B cell (primary cell): ENCODE measurements around the gene CCNI2. TPM values are rescaled to one million over a fixed set of nuclear protein-coding genes. Genes with fewer than 3 reads are reported as not detected.

Experiments used
- ATAC-seq: fragments of 200-7000 bp; cut with Tn5 transposase; one replicate; pipeline ENCODE4 v1.10.0; 2021; ENCODE audit warnings: low read depth, mild to moderate bottlenecking, moderate number of reproducible peaks, moderate library complexity
- CTCF ChIA-PET: fragments of 350-600 bp; sonication (Branson Sonifier 250); formaldehyde crosslinking; loops from one replicate; lab custom pipeline; 2021; ENCODE audit warnings: antibody characterized with exemption, inconsistent platforms; lab: Charles Lee
- POLR2A ChIA-PET: fragments of 350-600 bp; sonication (Branson Sonifier 250); formaldehyde crosslinking; loops from one replicate; lab custom pipeline; 2021; ENCODE audit warnings: antibody characterized with exemption; lab: Charles Lee
- DNase-seq: peaks from one replicate; pipeline ENCODE4 v3.0.0; 2013
- H2AFZ ChIP-seq: 2 replicates; pipeline ENCODE4 v1.6.1; 2012; ENCODE audit warnings: mild to moderate bottlenecking, low read depth, low read length; ENCODE audit not compliant: insufficient read depth, poor library complexity, severe bottlenecking
- H3K27ac ChIP-seq, 2 donors: 1 replicate in 1 of 2; 2 replicates in 1 of 2; pipeline ENCODE4 v1.5.1; 2012 to 2013; ENCODE audit warnings: low read length in 2 of 2, mild to moderate bottlenecking in 2 of 2, moderate library complexity in 1 of 2
- H3K27me3 ChIP-seq, 4 experiments: fragments of 200-600 bp in 1 of 4; sonication (generic) in 1 of 4; replicated peaks in 1 of 4; 1 replicate in 2 of 4; 2 replicates in 2 of 4; pipeline versions ENCODE4 v1.6.1 to v1.7.0; 2013 to 2016; ENCODE audit warnings: low read length in 3 of 4, mild to moderate bottlenecking in 2 of 4, mixed read lengths in 1 of 4, moderate library complexity in 1 of 4; ENCODE audit not compliant: insufficient read depth in 4 of 4, control insufficient read depth in 3 of 4; ENCODE audit errors: control extremely low read depth in 1 of 4
- H3K36me3 ChIP-seq, 2 experiments: replicated peaks in 1 of 2; 1 replicate in 1 of 2; 2 replicates in 1 of 2; pipeline versions ENCODE4 v1.6.1 to v1.7.1; 2013; ENCODE audit warnings: low read length in 1 of 2; ENCODE audit not compliant: insufficient read depth in 2 of 2, control insufficient read depth in 1 of 2; ENCODE audit errors: control extremely low read depth in 1 of 2, extremely low read depth in 1 of 2
- H3K4me1 ChIP-seq, 2 donors: fragments of 200-600 bp in 1 of 2; sonication (generic) in 1 of 2; 1 replicate in 1 of 2; 2 replicates in 1 of 2; pipeline versions ENCODE4 v1.5.1 to v1.6.1; 2013 to 2017; ENCODE audit warnings: low read length in 2 of 2; ENCODE audit not compliant: control insufficient read depth in 2 of 2, insufficient read depth in 2 of 2
- H3K4me2 ChIP-seq: replicated peaks from 2 replicates; pipeline ENCODE3; 2012; ENCODE audit warnings: mild to moderate bottlenecking, low read depth, low read length; ENCODE audit not compliant: poor library complexity, severe bottlenecking
- H3K4me3 ChIP-seq, 5 experiments: fragments of 200-600 bp in 1 of 5; sonication (generic) in 1 of 5; 1 replicate in 3 of 5; 2 replicates in 2 of 5; pipeline versions ENCODE4 v1.5.1 to v1.7.0; 2011 to 2016; ENCODE audit warnings: low read length in 4 of 5, mild to moderate bottlenecking in 4 of 5, low read depth in 2 of 5, control low read depth in 1 of 5, moderate library complexity in 1 of 5; ENCODE audit not compliant: insufficient read depth in 1 of 5; ENCODE audit errors: control extremely low read depth in 1 of 5, extremely low read depth in 1 of 5
- H3K79me2 ChIP-seq: fragments of 200-600 bp; sonication (generic); one replicate; pipeline ENCODE4 v1.6.0; 2016; ENCODE audit warnings: low read length; ENCODE audit not compliant: control insufficient read depth, insufficient read depth
- H3K9ac ChIP-seq: fragments of 200-600 bp; sonication (generic); 2 replicates; pipeline ENCODE4 v1.6.1; 2017; ENCODE audit warnings: mild to moderate bottlenecking, low read length, moderate library complexity
- H3K9me3 ChIP-seq, 3 donors: one replicate each; pipeline versions ENCODE4 v1.6.1 to v1.7.1; 2013; ENCODE audit warnings: low read length in 2 of 3; ENCODE audit not compliant: control insufficient read depth in 2 of 3, insufficient read depth in 1 of 3; ENCODE audit errors: control extremely low read depth in 1 of 3
- H4K20me1 ChIP-seq: 2 replicates; pipeline ENCODE4 v1.6.0; 2012; ENCODE audit warnings: mild to moderate bottlenecking, low read length; ENCODE audit not compliant: insufficient read depth, control insufficient read depth, poor library complexity, severe bottlenecking
- H3K27ac Mint-ChIP-seq: one replicate; pipeline ENCODE4 v1.8.0; 2021; ENCODE audit warnings: mixed read lengths
- H3K27me3 Mint-ChIP-seq: one replicate; pipeline ENCODE4 v1.8.0; 2021; ENCODE audit warnings: mixed read lengths
- H3K4me1 Mint-ChIP-seq: one replicate; pipeline ENCODE4 v1.8.0; 2021; ENCODE audit warnings: mixed read lengths
- H3K4me3 Mint-ChIP-seq: one replicate; pipeline ENCODE4 v1.8.0; 2021; ENCODE audit warnings: mixed read lengths
- H3K9me3 Mint-ChIP-seq: one replicate; pipeline ENCODE4 v1.8.0; 2022; ENCODE audit warnings: mixed read lengths; ENCODE audit not compliant: insufficient read depth
- CTCF ChIP-seq: fragments of 200-600 bp; IDR thresholded peaks from one replicate; pipeline ENCODE4 v1.8.0; 2022; ENCODE audit warnings: antibody characterized with exemption, mild to moderate bottlenecking
- EZH2 ChIP-seq: IDR thresholded peaks from 2 replicates; pipeline ENCODE4 v1.6.1; 2012; ENCODE audit warnings: borderline replicate concordance, low read depth, mild to moderate bottlenecking, moderate library complexity, low read length; ENCODE audit not compliant: insufficient read depth, poor library complexity, severe bottlenecking
- WGBS: methylation state at CpG from one replicate; pipeline ENCODE4 v1.1.5; 2013; ENCODE audit warnings: missing lambda C conversion rate; ENCODE audit not compliant: insufficient coverage; 5-methylcytosine and 5-hydroxymethylcytosine counted together
- intact Hi-C: fragments of 100-400 bp; cut with micrococcal nuclease; formaldehyde crosslinking; loops from one replicate; pipeline ENCODE4 v1.10.0; 2022
- polyA plus RNA-seq: library from polyadenylated mRNA; depleted of rRNA; stranded (reverse); fragments of >200 nt; gene quantifications from 2 replicates; pipeline ENCODE4 v1.2.3, GENCODE V29; 2012
- total RNA-seq, 2 donors: library from RNA; stranded (reverse); fragments of 120-200 nt in 1 of 2; gene quantifications; 1 replicate in 1 of 2; 2 replicates in 1 of 2; pipeline versions ENCODE4 v1.2.3 to v1.2.4, GENCODE V29; 2013 to 2022

Gene CCNI2
- total and polyA plus RNA-seq, 2 donors (not counting 1 experiment from before 2014, with no cell fraction given): 0.39 to 2.0 TPM

- Histone ChIP-seq H3K27me3 (no peaks in the 10 kb centered on the region), H3K79me2 (peaks cover 17% of the 10 kb centered on the region), H3K9ac (no peak overlapping the region), H3K36me3 (peaks cover 0 to 2% of the 10 kb centered on the region in 2 experiments), H3K27ac (no peak overlapping the region), H3K9me3 (peaks cover 0 to 3% (median 2%) of the 10 kb centered on the region in 3 donors), H3K4me2 (no peak overlapping the region), H3K4me3 (no peak overlapping the region), H3K4me1 (peaks cover 11 to 13% of the 10 kb centered on the region in 2 donors), H2AFZ (no peak overlapping the region), H4K20me1 (no peaks in the 10 kb centered on the region)
- H3K4me3 Mint-ChIP-seq: no peak overlapping the region
- ATAC-seq (no peak), DNase-seq (no peak)
- H3K4me1 Mint-ChIP-seq: peaks cover 22% of the 10 kb centered on the region
- ChIA-PET CTCF (no interaction called here), POLR2A (no interaction called here)
- no peaks in the 10 kb centered on the region for H3K27me3 Mint-ChIP-seq
- no peak for TF ChIP-seq CTCF
- no peak for TF ChIP-seq EZH2
- no peak overlapping the region for H3K27ac Mint-ChIP-seq
- no peaks in the 10 kb centered on the region for H3K9me3 Mint-ChIP-seq
- intact Hi-C loops: no loop called here
- no CpG with 5 or more reads among the region's 2 CpGs for WGBS
Measured at GRCh38 chr5:132734687-132735086, 12.5 kb upstream of the CCNI2 start.
